Measurements from ENCODE around the gene CHSY1.
A peak's percentile ranks its signal among the peaks of the same experiment; 100 is the strongest.
"Not testable (repeated sequence)": the region's sequence is repeated elsewhere in the genome, so short reads cannot be mapped to it uniquely, and the experiment has no call there.

CHSY1 gene

GRCh38 chr15:101251830-101252820, at the start of gene CHSY1:
Gene CHSY1 (minus strand): TSS chr15:101252048. CDS start chr15:101251456, 592 bp downstream.
- peak in 1 of 2 experiments; percentile 58 for DNase-seq

DNA sequence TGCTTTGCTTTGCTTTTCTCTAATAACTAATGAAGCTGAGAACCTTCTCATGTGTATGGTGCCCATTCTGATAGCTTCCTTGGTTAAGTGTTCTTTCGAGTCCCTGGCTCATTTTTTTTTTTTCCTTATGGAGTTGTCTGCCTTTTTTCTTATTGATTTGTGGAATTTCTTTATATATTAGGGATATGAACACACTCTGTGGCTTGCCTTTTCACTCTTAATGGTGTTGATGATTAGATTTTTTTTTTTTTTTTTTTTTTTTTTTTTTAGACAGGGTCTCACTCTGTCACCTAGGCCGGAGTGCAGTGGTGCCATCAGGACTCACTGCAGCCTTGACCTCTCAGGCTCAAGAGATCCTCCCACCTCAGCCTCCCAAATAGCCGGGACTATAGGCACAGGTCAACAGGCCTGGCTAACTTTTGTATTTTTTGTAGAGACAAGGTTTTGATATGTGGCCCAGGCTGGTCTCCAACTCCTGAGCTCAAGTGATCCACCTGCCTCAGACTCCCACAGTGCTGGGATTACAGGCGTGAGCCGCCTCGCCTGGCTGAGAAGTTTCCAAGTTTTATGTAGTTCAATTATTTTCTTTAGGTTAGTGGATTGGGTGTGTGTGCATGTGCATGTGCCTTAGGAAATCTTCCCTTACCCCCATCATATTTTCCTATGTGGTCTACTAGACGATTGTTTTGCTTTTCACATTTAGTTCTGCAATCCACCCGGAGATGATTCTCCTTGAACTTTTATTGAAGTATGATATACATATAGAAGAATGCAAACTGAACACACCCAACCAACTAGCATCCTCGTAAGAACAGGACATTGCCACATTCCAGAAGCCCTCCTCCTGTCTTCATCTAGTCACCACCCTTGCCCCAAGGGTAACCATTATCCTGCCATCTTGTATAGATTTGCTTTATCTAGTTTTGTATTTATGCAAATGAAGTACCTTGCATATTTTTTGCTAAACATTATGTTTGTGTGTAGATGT, 44.9 kb upstream of the CHSY1 start:
- DNase-seq: no peak

DNA sequence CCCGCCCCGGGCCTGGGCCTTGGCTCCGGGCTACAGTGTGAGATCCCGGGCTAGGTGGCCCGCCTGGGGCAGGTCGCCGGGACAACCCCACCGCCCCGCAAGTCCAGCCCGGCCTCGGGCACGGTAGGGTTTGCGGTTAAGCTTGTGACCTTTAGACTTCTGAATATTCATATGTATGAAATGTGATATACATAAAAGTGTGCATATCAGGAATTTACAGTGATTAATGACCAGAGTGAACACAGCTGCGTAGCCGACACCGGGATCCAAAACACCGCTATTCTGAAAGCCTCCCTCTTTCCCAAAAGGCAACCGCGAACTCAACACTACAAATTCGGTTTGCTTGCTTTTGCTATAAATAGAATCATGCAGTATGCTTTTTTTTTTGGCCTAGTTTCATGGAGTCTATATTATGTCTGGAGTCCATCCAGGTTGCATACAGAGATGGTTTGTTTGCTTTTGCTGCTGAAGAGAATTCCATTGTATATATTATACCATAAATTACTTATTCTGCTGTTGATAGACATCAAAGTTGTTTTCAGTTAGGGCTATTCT, 43.8 kb upstream of the CHSY1 start:
- no peak for DNase-seq

DNA sequence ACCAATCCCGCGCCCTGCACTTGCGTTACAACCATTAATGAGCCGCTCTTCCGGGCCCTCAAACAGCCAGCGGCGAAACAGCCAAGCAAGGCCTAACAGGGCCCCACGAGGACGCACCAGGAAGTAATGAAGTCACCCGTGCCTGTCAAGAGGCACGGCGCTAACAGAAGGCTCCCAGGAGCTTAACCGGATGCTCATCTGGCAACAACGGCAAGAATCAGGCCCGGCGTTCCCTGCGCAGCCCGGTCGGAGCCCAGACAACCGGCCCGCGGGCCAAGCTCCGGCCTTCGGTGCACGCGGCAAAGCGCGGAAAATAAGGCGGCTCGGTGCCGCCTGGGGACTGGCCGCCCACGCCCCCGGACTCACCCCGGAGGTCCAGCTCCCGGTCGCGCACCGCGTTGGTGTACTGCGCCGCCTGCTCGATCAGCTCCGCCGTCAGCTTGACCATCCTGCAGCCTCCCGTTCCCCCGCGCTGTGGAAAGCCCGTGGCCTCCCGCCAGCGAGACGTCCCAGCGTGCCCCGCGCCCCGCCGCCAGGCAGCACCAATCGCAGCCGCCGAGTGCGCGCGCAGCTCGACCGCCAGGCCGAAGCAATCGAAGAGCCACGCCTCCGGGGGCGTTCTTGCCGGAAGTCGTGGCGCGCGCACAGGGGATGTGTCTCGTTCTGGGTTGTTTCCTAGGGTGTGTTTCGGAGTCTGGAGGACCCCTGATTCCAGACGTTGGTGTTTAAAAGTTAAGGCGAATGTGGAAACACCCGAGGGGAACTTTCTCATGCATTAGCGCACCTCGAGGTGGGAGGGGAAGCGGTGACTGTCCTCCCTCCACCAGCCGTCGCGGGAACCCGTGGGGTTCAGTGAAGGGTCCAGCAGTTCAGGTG, 43.1 kb upstream of the CHSY1 start, which contains the start of gene SNRPA1:
TSS of gene SNRPA1 (minus strand) at position 518 of the 876 bp plus-strand sequence. CDS start at position 448, 70 bp downstream.
- peak; percentile 80 to 88 for DNase-seq

DNA sequence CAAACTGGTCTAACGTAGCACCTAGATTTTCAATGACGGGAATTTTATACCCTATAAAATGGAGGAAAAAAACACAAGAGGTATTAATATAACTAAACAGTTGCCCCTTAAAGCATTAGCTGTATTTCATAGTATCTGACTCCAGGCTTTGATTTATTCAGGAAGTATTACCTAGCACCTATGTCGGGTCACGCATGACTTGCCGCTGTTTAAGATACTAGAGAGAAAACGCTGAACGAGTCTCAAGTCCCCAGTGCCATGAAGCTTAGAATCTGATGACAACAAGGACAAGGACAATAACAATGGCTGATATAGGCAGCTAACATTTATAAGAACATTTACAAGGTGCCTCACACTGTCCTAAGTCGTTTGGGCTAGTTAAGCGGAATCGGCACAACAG, 41.3 kb upstream of the CHSY1 start:
- no peak for DNase-seq

- peak in 1 of 2 experiments; percentile 14 for DNase-seq
Measured at GRCh38 chr15:101288905-101289513, 37.2 kb upstream of the CHSY1 start.

GRCh38 chr15:101287342-101287741, 35.5 kb upstream of the CHSY1 start:
- DNase-seq: not testable (repeated sequence)

DNA sequence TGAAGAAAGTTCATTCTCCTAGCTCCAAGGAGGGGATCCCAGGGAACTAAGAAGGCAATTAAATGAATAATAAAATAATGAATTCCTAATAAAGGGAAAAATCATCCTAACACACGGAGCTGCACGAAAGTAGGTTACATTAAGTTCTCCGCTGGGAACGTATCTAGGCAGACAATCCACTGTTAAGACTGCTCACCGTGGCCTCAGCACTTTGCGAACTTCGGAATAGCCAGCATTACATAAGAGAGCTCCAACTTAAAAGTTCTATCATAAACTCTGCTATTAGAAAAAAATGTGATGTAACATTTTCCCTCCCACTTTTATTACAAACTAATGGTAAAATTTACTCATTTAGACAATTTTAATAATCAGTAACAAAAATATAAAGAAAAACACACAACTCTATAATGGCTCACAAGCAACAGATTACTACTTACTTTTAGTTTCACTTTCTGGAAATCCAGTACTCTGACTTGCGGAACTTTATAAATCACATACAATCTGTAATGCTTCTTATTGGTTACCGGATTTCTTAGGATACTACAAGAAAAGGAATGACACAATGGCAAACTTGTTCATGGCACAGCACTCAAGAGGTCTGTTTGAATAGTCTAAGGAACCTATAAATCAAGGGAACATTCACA, 34.7 kb upstream of the CHSY1 start:
- no peak for DNase-seq

- no peak for DNase-seq
Measured at GRCh38 chr15:101283931-101284330, 32.1 kb upstream of the CHSY1 start.

DNA sequence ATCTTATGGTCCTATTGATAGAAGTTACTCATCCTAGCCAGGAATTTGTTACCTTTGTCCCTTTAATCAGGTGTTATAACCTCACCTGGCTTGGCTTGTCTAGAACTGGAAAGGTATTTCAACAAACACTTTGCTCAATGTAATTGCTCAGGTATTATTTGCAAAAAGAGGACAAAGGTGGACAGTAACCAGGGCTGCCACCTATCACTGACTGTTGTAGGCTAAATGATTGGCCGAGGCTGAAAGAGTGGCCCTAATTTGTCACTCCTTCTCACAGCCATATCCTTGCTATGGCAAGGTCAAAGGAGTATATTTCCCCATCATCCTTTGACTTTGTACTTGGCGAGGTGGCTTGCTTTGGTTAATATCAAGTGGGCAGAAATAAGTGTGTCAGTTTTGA, 28.2 kb upstream of the CHSY1 start:
- no peak for DNase-seq

- DNase-seq: no peak
Measured at GRCh38 chr15:101277943-101278564, 26.2 kb upstream of the CHSY1 start.

DNA sequence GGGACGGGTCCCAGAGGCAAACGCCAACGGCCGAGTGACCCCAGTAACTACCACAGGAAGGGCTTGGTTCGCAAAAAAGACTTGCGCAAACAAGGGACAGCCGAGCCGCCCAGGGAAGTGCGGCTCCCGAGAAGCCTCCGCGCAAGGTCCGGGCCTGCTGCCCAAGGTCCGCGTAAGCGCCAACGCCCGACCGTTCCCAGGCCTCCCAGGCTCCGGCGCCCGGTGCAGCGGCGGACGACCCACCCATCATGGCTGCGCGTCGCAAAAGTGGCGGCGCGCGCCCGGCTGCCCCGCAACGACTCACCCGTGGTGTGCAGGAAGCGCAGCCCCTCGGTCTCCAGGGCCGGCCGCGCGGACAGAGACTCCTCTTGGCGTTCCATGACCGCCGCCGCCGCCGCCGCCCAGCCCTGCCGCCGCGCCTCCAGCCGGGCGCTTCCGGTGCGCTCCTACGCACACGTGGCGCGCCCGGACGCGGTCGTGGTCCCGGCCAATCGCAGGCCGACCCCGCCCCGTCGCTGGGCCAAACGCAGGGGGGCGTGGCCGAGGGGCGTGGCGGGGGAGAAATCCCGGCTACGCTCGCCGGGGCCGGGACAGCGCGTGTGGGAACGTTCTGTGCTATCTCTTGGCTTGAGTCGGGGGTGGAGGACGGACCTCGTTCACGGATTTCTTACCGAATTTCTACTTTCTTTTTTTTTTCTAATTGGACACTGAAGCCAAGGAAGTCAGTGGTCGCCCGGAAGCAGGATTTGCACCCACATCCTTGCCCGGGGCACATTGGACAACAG, 25.4 kb upstream of the CHSY1 start, which contains the start of gene SELENOS:
TSS of gene SELENOS (minus strand) at position 448 of the 785 bp plus-strand sequence. CDS start at position 380, 68 bp downstream.
- DNase-seq: peak; percentile 65 to 80

DNA sequence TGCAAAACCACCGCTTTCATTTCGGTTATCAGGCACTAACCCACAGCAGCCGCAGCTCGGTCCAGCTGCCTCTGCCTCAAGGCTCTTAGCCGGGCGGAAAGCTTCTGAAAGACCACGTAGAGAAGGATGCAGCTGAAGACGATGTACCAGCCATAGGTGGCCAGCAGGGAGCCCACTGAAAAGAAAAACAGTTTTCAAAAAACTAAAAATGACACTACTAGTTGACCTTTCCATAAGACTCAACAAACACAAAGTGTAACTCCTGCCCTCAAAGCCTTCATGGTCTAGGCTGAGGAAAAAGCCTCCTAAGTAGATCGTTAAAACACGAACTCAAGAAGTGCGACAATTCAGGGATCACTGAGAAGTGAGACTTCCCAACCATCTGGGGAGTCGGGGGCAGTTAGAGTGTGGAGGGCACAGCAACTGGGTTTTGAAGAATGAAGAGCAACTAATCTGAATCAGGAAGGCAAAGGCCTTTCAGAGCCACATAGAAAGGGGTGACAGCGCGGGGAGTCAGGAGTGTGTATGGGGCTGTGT, 24.7 kb upstream of the CHSY1 start:
- DNase-seq: no peak

DNA sequence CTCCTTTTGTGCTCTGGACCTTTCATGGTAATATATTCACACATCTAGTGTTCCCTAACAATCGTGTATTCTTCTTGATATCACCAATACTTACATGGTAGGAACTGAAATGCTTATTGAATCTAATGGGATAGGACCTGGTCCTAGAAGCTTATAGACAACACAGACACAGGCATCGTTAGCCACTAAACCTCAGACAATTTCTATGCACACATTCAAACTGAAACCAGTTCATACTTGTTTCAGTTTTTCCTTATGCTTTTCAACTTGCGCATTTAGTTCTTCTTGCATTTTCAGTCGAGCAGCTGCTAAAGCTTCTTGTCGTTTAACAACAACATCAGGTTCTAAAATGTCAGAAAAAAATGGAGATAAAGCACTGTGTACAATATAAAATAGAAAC, 23.2 kb upstream of the CHSY1 start:
- DNase-seq: no peak

- DNase-seq: no peak
Measured at GRCh38 chr15:101273534-101273933, 21.7 kb upstream of the CHSY1 start.

DNA sequence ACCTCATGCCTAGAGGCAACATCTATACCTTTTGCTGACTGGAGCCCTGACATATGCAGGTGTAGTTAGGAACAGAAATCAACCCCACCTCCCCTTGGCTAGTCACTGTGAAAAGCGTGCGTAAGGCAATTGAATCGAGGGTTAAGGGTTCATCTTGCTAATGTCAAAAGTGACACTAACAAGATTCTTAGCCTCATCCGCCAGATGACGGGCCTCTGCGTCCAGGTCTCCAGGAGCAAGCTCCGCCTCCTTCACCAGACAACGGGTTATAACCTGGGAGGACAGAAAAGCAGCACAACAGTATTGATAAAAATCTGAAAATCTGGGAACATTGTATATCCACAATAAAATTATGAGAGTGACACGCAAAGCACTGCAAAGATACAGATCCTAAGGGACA, 20.7 kb upstream of the CHSY1 start:
- DNase-seq: no peak

DNA sequence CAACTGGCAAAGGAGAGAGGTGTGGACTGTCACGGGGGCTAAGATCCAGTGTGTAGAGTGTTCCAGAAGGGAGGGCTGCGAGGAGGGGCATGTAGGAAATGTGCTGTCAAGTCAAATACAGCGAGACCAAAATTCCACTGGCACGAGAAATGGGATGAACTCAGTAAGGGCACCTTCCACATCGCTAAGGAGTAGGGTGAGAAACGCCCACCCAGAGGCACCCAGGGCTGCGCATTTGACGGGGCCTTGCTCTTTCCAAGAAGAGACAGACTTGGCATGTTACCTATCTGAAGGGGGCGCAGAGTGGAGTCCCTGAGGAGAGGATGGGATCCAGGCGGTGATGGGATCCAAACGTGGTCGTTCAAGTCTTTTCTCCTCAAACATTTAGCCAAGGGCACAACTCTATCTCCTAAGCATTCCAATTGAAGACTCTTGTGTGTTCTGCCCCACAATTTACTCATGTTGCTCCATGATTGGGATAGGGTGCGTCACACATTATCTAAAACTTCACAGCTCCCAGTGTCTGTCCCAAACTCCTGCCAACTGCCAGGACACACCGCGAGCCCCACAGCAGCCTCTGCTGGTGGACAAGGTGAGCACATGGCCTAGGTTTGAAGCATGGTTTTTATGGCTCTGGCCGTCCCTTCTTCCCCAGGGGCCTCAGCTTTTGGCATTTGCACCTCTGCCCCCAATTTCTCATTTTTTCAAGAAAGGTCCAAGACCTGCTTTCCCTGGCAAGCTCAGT, 17.8 kb upstream of the CHSY1 start:
- no peak for DNase-seq
